ENCODE data around the gene GRPEL1. TPM values are rescaled to one million over a fixed set of nuclear protein-coding genes. Genes with fewer than 3 reads are reported as not detected.

GRPEL1 gene
- total and polyA plus RNA-seq, 2 of the 4 experiments (the other 2 are of a cell fraction), result 33.0 to 33.9 TPM

DNA sequence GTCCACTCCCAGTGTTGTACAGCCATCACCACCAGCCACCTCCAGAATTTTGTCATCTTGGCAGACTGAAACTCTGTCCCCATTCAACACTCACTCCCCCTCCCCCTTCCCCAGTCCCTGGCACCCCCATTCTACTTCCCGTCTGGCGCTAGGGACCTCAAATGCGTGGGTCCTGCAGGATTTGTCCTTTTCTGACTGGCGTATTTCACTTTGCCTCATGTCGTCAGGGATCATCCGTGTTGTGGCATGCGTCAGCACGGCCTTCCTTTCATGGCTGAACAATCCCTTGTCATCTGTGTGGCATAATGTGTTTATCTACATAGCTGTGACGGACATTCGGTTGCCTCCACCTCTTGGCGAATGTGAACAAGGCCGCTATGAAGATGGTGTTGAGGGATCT is 19.2 kb downstream of the GRPEL1 start:
- H3K14ac ChIP-seq (replicated peaks; ENCODE audit: low read depth, low read length), result no peak overlapping the region
- TF ChIP-seq MAZ (IDR thresholded peaks at IDR 0.05; ENCODE audit: borderline replicate concordance, low read depth, low read length), result no peak
- TF ChIP-seq, protein P1, sequence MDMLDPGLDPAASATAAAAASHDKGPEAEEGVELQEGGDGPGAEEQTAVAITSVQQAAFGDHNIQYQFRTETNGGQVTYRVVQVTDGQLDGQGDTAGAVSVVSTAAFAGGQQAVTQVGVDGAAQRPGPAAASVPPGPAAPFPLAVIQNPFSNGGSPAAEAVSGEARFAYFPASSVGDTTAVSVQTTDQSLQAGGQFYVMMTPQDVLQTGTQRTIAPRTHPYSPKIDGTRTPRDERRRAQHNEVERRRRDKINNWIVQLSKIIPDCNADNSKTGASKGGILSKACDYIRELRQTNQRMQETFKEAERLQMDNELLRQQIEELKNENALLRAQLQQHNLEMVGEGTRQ (IDR thresholded peaks at IDR 0.05; ENCODE audit: low read depth, low read length), result no peak
- TF ChIP-seq CEBPB (IDR thresholded peaks at IDR 0.05; ENCODE audit: low read depth, low read length), result no peak
- TF ChIP-seq, protein P2, sequence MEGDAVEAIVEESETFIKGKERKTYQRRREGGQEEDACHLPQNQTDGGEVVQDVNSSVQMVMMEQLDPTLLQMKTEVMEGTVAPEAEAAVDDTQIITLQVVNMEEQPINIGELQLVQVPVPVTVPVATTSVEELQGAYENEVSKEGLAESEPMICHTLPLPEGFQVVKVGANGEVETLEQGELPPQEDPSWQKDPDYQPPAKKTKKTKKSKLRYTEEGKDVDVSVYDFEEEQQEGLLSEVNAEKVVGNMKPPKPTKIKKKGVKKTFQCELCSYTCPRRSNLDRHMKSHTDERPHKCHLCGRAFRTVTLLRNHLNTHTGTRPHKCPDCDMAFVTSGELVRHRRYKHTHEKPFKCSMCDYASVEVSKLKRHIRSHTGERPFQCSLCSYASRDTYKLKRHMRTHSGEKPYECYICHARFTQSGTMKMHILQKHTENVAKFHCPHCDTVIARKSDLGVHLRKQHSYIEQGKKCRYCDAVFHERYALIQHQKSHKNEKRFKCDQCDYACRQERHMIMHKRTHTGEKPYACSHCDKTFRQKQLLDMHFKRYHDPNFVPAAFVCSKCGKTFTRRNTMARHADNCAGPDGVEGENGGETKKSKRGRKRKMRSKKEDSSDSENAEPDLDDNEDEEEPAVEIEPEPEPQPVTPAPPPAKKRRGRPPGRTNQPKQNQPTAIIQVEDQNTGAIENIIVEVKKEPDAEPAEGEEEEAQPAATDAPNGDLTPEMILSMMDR (conservative IDR thresholded peaks at IDR 0.05; ENCODE audit: low read depth, low read length), result no peak
- no peak for TF ChIP-seq MAFK (IDR thresholded peaks at IDR 0.05; ENCODE audit: low read depth, low read length)
- H2BK120ac ChIP-seq (ENCODE audit: low read depth, low read length), result no peak overlapping the region
- no peak overlapping the region for H3K4ac ChIP-seq (ENCODE audit: low read depth, low read length)
- H3K4me3 ChIP-seq (ENCODE audit: insufficient read depth, low read depth, low read length), result no peak overlapping the region
- H2BK5ac ChIP-seq (ENCODE audit: low read depth, low read length, poor library complexity, severe bottlenecking), result no peak overlapping the region
- no peaks in the 10 kb centered on the region for H3K9me3 ChIP-seq (ENCODE audit: control insufficient read depth, insufficient read depth, low read length)
- H2BK20ac ChIP-seq (ENCODE audit: low read depth, low read length), result no peak overlapping the region
- H3K79me1 ChIP-seq (ENCODE audit: low read depth in 1 of 2, low read length in 2 of 2), result peaks cover 28 to 86% of the 10 kb centered on the region in 2 experiments
- H2AK9ac ChIP-seq (replicated peaks; ENCODE audit: low read depth, low read length, poor library complexity), result no peak overlapping the region
- H3K27me3 ChIP-seq (ENCODE audit: control insufficient read depth, insufficient read depth, low read length), result no peaks in the 10 kb centered on the region
- H3K9ac ChIP-seq (ENCODE audit: low read depth, low read length), result no peak overlapping the region
- peaks cover 11% of the 10 kb centered on the region for H3K4me1 ChIP-seq (ENCODE audit: control insufficient read depth, insufficient read depth, low read length)
- intact Hi-C loops (cut with micrococcal nuclease), result no loop called here
- ChIA-PET POLR2A (ENCODE audit: unreplicated experiment) (no interaction called here), CTCF (no interaction called here)
- peaks cover 24% of the 10 kb centered on the region for H3K9me1 ChIP-seq (ENCODE audit: insufficient read depth, low read length)
- H3K4me2 ChIP-seq (ENCODE audit: low read depth, low read length), result no peak overlapping the region
- no peak overlapping the region for H4K8ac ChIP-seq (ENCODE audit: low read depth in 2 of 2, low read length in 2 of 2)
- no peak overlapping the region for H4K5ac ChIP-seq (ENCODE audit: low read depth, low read length)
- H4K20me1 ChIP-seq (ENCODE audit: insufficient read depth, low read length), result peaks cover 91% of the 10 kb centered on the region
- H3K27ac ChIP-seq (ENCODE audit: insufficient read depth, low read length), result no peak overlapping the region
- no TSS peak for BruUV-seq (replicated peaks)
- H2AK5ac ChIP-seq (ENCODE audit: low read depth, low read length), result no peak overlapping the region
- dilution Hi-C loops (cut with HindIII; ENCODE audit: low sequenced_read_pairs, unreplicated experiment), result no loop called here
- no peak overlapping the region for H4K91ac ChIP-seq (ENCODE audit: insufficient read depth, low read depth, low read length)
- in situ Hi-C loops (cut with MboI; ENCODE audit: low sequenced_read_pairs), result no loop called here
- ATAC-seq (ENCODE audit: low read depth) (no peak), DNase-seq (no peak)
- no peak overlapping the region for H2BK15ac ChIP-seq (ENCODE audit: low read depth, low read length)
- no peak overlapping the region for H2AFZ ChIP-seq (replicated peaks; ENCODE audit: low read length, poor library complexity)
- no peak overlapping the region for H3K23ac ChIP-seq (ENCODE audit: low read depth, low read length)
- peaks cover 7% of the 10 kb centered on the region; the same call in 1 of the 2 replicates for H3K36me3 ChIP-seq (ENCODE audit: control insufficient read depth, insufficient read depth, low read length)
- H3K18ac ChIP-seq (ENCODE audit: low read depth, low read length), result no peak overlapping the region
- H3K56ac ChIP-seq (ENCODE audit: extremely low read depth, insufficient read depth, low read length), result no peak overlapping the region
- 95% methylated on average over 8 of the region's 12 CpGs; no CpG with 5 or more reads in 1 of the 2 experiments for WGBS, 2 experiments (ENCODE audit: extremely low coverage in 2 of 2, insufficient read length in 1 of 2)

Data from IMR-90 (cell line).